Stimulated activated naive CD8-positive, alpha-beta T cell treated with anti-CD3 and anti-CD28 coated beads, Interleukin-15, Interleukin-2, amounts not matched to agents 100 U/mL and 50 U/mL, for 24 hours (primary cell): Measurements from ENCODE around the gene TYW1B.
"Not testable (repeated sequence)": the region's sequence is repeated elsewhere in the genome, so short reads cannot be mapped to it uniquely, and the experiment has no call there.

Source experiments
- ATAC-seq: fragments of 150-1000 bp; cut with Tn5 transposase; one replicate; pipeline ENCODE4 v1.10.0; 2021
- DNase-seq: peaks from one replicate; pipeline ENCODE4 v3.0.0; 2021

The TYW1B gene, protein sequence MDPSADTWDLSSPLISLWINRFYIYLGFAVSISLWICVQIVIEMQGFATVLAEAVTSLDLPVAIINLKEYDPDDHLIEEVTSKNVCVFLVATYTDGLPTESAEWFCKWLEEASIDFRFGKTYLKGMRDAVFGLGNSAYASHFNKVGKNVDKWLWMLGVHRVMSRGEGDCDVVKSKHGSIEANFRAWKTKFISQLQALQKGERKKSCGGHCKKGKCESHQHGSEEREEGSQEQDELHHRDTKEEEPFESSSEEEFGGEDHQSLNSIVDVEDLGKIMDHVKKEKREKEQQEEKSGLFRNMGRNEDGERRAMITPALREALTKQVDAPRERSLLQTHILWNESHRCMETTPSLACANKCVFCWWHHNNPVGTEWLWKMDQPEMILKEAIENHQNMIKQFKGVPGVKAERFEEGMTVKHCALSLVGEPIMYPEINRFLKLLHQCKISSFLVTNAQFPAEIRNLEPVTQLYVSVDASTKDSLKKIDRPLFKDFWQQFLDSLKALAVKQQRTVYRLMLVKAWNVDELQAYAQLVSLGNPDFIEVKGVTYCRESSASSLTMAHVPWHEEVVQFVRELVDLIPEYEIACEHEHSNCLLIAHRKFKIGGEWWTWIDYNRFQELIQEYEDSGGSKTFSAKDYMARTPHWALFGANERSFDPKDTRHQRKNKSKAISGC

DNA sequence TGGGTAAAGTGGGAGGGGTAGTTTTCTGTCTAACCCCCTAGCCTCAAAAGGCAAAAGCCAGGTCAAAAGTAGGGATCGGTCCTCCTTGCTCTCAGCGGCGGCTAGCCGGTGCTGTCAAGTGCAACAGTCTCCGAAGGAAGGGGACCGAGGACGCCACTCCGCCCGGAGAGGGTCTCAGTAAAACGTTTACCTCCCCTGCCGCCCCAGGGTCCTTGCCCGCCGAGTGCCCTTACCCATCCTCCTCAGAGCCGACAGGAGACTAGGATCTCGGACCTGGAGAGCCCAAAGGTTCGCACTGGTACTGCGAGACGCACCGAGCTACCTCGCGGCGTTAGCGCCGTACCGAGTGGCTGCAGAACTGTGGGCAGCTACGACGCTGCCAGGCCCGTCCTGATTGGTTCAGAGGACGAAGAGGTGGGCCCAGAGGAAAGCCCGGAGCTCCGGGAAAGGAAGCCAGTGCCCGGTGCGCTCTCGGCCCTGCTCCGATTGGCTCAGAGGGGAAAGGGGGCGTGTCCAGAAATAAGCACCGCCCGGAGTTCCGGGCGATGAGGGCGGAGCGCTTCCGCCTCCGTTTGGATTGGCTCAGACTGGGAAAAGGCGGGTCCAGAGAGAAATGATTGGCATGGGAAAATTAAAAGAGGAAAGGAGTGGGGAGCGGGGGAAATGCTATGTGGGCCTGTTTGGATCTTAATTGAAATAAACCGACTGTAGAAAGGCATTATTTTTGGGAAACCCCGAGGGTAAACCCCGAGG, at the start of gene TYW1B:
Gene TYW1B (minus strand): TSS at position 362 of the 753 bp plus-strand sequence. CDS start 125 bp downstream, at position 237.
- ATAC-seq: peak; percentile 97
- DNase-seq: peak; percentile 96

DNA sequence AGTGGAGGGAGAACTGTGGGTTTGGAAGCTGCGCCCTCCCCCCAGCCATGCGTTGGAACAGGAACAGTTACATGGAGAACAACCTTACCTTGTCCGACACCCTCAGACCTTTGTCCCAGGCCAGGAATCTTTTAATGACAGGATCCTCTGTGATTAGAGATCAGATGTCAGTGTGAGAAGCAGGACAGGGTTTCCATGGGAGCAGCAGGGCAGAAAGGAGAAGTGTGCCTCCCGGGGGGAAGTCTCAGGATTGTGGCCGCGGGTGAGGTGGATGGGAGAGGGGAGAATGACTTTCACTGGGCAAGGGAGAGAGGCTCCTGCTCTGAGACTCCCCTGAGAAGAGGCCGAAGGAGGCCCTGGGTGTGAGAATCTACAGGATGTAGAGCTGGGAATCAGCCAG, 39.6 kb upstream of the TYW1B start:
- not testable (repeated sequence) for DNase-seq, ATAC-seq

DNA sequence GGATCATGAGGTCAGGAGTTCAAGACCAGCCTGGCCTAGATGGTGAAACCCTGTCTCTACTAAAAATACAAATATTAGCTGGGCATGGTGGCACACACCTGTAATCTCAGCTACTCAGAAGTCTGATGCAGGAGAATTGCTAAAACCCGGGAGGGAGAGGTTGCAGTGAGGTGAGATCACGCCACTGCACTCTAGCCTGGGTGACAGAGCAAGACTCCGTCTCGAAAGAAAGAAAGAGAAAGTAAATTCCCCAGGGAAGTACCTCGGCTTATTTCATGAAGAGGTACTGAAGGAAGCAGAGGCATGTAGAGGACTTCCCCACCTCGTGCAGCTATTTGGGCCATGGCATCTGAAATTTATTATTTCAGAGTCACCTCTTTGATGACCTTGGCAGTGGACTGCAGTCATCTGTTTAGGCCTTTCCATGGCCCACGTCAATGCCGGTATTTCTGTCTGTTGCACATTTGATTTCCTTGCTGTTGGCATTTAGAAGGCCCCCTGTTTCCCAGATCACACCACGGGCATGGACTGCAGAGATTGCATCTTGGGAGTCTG, 30.9 kb upstream of the TYW1B start:
- DNase-seq, ATAC-seq: not testable (repeated sequence)

DNA sequence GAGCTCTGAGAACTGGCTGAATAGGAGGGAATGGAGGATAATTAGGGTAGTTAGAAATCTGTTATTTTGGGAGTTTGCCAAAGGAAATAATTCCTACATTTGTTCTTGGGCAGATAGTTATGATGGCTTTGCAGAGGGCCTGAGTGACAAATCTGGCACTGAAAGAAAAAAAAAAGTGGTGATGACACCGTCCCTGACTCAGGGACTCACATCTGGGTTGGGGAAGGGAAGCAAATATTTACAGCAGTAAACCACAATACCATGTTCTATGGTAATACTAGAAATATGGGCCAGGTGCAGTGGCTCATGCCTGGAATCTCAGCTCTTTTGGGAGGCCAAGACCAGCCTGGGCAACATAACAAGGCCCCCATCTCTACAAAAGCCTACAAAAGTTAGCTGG, 29.9 kb upstream of the TYW1B start:
- not testable (repeated sequence) for ATAC-seq, DNase-seq

DNA sequence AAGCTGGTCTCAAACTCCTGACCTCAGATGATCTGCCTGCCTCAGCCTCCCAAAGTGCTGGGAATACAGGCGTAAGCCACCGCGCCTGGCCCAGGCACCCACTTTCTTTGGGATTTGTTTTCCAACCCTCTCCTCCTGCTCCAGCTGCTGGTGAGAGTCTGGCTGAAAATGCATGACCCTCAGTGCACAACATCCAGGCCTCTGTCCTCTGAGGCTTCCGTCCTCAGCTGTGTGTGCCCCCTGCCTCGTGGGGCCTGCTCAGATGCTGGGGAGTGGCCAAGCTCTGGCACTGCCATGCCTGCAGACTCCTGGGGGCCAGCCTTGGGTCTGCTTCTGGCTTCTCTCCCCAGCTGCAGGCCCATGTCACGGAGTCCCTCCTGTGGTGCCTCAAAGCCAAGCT, 27.3 kb upstream of the TYW1B start:
- ATAC-seq, DNase-seq: not testable (repeated sequence)

DNA sequence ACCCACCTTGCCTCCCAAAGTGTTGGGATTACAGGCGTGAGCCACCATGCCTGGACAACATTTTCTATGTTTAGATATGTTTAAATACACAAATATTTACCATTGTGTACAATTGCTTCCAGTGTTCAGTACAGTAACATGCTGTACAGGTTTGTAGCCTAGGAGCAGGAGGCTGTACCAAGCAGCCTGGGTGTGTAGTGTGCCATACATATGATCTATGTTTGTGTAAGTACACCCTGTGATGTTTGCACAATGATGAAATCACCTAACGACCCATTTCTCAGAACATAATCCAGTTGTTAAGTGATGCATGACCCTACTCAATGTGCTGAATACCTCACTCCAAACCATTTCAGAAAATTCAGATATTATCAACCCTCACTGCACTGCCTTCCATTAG, 24.9 kb upstream of the TYW1B start:
- ATAC-seq, DNase-seq: not testable (repeated sequence)

DNA sequence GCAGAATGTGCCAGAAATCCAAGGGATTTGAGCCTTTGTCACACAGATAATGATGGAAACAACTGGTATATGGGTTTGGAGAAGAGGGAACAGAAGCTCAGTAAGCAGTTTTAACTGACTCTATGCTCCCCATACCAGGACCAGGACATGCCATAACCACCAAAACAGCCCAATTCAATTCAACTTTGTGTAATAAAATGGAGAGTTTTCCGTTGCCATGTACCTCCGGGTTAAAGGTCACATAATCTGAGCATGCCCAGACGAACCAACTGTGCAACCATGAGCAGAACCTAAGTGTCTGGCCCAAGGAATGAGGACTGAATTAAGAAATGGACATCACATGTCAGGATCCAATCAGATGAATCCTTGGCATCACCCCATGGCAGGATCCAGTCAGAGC, 22.7 kb upstream of the TYW1B start:
- ATAC-seq, DNase-seq: not testable (repeated sequence)

DNA sequence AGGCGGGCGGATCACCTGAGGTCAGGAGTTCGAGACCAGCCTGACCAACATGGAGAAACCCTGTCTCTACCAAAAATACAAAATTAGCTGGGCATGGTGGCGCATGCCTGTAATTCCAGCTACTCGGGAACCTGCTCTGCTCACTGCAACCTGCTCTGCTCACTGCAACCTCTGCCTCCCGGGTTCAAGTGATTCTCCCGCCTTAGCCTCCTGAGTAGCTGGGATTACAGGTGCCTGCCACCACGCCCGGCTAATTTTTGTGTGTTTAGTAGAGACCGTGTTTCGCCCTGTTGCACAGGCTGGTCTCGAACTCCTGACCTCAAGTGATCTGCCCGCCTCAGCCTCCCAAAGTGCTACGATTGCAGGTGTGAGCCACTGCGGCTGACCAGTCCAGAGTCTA, 16.1 kb upstream of the TYW1B start:
- not testable (repeated sequence) for DNase-seq, ATAC-seq

DNA sequence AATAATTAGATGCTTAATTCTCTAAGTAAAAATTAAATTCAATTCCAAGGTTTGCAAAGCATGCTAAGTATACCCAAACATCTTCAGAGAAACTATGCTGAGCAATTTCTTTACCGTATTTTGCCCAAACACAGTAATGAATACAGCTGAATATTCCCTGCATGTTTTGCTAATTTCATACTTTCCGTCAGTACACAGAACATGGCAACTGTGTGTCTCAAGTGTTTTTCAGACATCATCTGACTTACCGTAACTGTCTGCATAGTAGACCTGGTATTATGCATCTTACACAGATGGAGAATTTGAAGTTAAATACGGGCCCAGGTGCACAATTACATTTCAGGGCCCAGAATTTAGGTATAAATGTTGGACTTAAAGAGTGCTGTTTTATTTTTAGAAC, 15.2 kb upstream of the TYW1B start:
- DNase-seq, ATAC-seq: not testable (repeated sequence)

DNA sequence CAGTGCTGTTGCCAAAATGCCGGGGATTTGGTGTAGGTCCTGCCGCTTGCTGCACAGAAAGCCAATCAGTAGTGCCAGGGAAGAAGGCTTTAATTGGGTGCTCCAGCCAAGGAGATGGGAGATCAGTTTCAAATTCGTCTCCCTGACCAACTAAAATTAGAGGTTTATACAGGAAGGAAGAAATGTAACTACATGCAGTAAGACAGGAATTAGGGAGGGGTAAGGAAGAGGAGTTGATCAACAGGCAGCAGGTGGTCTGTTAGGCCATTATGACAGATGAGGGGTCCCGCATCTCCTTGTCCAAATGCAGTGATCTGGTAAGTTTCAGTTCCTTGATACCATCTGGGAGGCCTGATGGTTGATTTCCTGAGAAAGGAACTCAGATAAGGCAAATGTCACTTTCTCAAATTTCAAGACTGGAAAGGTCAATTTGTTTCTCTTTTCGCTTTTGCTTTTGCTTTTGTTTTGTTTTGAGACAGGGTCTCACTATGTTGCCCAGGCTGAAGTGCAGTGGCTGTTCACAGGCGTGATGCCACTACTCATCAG, 13.0 kb upstream of the TYW1B start:
- DNase-seq: not testable (repeated sequence)

DNA sequence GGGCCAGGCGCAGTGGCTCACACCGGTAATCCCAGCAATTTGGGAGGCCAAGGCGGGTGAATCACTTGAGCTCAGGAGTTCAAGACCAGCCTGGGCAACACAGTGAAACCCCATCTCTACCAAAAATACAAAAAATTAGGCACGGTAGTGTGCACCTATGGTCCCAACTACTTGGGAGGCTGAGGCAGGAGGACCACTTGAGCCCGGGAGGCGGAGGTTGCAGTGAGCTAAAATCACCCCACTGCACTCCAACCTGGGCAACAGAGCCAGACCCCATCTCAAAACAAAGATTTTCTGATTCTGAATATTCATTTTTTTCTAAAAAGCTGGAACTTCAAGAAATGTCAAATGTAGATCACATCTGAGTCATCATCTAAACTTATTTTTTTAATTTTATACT, 10.3 kb upstream of the TYW1B start:
- ATAC-seq, DNase-seq: not testable (repeated sequence)

More for the DNA sequence above, 13.0 kb upstream of the TYW1B start:
- not testable (repeated sequence) for ATAC-seq

DNA sequence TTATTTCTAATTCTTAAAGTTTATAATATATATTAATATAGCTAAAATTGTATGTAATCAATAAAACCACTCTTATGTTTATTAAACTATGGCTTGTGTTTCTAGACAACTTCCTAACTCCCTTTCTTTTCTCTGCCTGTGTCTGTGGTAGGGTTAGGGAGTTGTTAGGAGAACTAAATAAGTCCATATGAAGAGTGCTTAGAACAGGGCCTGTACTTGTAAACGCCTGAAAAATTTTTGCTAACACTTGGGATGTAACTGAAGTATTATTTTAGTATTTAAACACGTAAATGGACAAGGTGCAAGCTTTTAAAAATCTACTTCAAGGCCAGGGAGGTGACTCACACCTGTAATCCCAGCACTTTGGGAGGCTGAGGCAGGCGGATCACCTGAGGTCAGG, 9.3 kb upstream of the TYW1B start:
- not testable (repeated sequence) for DNase-seq, ATAC-seq

DNA sequence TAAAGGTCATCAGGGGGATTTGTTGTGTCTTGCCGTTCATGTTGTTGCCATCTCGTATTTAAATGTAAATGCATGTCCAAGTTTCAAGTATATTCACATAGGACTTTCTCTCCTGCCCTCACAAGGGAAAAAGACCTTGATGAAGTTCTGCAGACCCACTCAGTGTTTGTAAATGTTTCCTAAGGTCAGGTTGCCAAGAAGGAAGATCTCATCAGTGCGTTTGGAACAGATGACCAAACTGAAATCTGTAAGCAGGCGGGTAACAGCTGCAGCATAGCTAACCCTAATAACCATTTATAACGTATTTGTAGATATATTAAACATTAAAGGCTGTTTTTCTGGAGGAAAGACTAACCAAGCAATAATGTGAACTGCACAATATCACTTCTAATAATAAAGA, 2.6 kb upstream of the TYW1B start:
- DNase-seq, ATAC-seq: not testable (repeated sequence)

DNA sequence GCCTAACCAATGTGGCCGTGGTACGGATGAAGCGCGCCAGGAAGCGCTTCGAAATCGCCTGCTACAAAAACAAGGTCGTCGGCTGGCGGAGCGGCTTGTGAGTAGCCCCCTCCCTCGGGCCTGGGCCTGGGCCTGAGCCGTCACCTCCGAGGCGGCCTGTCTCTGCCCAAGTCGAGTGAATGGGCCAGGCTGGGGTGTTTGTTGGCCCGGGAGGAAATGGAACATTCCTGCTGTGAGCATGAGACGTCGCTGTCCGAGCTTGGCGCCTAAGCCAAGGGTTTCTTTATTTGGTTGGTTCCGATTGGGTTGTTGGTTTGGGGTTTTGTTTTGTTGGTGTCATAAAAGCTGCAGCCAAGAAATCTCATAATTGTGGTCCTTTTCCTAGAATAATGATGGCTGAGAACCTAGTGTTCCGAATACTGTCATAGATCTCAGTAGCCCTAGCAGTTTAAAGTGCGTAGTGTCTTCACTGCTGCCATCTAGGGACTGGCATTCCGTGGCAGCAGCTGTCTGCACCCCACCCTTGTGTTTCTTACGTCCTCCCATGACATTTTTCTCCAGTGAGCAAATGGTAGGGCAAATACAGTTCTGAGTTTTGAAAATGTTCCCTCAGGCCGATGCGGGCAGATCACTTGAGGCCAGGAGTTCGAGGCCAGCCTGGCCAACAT, 1.8 kb upstream of the TYW1B start:
- ATAC-seq: peak; percentile 24
- DNase-seq: peak; percentile 32

DNA sequence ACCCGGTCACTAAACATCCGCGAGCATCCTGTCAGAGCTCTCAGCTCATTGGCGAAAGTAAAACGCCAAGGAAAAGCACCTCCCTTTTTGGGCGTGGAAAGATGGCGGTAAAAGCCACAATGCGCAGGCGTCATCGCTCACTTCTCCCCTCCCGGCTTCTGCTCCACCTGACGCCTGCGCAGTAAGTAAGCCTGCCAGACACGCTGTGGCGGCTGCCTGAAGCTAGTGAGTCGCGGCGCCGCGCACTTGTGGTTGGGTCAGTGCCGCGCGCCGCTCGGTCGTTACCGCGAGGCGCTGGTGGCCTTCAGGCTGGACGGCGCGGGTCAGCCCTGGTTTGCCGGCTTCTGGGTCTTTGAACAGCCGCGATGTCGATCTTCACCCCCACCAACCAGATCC, 1.3 kb upstream of the TYW1B start:
- DNase-seq: peak; percentile 95

DNA sequence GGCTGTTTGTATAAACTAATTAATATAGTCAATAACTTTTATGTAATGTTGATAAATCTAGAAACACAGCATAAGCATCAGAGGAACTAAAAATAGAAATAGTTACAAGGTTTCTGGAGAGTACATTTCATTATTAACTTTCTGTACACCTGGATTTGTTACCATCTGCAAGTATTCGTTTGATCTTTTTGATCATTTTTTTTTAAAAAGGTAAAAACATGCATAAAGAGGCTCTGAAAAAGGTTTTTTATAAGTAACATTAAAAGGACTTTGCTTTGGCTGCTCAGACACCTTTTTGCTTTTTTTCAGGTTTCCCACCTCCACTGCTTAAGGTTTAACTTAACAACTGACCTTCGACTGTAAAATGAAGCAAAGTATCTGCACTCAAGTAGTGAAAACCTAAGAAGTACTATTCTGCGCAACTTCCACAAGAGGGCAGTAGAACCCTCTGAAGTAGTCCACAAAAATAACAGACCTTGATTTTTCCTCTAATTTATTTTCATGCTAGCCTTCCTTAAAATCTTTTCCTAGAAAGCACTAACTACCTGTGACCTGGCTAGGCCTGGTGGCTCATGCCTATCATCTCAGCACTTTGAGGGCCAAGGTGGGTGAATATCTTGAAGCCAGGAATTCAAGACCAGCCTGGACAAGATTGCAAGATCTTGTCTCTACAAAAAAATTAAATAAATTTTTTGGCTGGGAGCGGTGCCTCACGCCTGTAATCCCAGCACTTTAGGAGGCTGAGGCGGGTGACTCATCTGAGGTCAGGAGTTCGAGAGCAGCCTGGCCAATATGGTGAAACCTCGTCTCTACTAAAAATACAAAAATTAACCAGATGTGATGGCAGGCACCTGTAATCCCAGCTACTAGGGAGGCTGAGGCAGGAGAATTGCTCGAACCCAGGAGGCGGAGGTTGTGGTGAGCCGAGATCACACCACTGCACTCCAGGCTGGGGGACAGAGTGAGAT, 4.0 kb downstream of the TYW1B start:
- not testable (repeated sequence) for DNase-seq, ATAC-seq

More for the DNA sequence above, 1.3 kb upstream of the TYW1B start:
- ATAC-seq: peak; percentile 50

DNA sequence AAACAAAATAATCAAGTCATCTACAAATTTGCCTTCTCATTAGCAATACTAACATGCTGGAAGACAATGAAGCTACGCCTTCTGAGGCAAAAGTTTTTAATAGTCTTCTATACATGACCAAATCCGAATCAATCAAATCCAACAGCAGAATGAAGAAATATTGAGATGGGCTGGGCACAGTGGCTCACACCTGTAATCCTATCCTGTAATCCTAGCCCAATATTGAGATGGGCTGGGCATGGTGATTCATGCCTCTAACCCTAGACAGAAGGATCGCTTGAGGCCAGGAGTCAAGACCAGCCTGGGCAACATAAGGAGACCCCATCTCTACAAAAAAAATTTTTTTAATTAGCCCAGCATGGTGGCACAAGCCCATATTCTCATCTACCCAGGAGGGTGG, 5.5 kb downstream of the TYW1B start:
- not testable (repeated sequence) for ATAC-seq, DNase-seq

DNA sequence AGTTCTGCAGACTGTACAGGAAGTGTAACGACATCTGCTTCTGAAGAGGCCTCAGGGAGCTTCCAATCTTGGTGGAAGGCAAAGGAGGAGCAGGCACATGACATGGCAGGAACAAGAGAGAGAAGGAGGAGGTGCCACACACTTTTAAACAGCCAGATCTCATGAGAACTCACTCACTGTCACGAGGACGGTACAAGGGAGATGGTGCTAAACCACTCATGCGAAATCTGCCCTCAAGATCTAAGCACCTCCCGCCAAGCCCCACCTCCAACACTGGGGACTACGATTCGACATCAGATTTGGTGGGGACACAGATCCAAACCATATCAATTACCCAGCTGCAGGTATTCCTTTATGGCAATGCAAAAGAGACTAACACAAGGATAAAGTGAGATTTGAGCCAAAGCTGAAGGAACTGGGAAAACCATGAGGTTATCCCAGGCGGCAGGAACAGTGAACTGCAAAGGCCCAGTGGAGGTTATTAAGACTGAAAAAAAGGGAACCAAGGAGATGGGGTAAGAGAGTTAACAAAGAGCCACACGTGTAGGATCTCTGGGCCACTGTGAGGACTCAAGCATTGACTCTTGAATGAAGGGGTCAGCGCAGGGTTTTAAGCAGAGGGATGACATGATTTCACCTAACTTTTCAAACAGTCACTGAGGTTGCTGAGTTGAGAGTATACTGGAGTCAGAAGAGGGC, 9.2 kb downstream of the TYW1B start:
- DNase-seq, ATAC-seq: not testable (repeated sequence)

DNA sequence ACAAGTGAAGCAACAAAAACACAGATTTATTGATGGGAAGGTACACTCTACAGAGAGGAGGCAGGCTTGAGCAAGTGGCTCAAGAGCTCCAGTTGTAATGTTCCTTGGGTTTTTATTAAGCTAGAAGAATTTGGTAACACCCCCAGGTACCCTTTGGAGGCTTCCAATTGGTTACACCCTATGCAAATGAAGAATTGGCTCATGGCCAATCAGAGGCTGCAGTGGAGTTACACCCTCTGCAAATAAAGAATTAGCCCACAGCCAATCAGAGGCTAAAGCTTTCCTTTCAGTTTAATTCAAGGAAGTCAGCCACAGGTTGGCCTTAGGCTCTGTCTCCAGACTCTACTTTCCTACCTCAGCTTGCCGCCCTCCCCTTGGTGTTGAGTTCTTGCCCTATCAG, 10.3 kb downstream of the TYW1B start:
- not testable (repeated sequence) for DNase-seq, ATAC-seq
